ENCODE data around the gene SC5D. TPM values are rescaled to one million over a fixed set of nuclear protein-coding genes. Genes with fewer than 3 reads are reported as not detected.

Gene SC5D
- total RNA-seq, 2 experiments from 2014 or later: 87.7 to 92.7 TPM

GRCh38 chr11:121352251-121352891, 59.8 kb downstream of the SC5D start:
- H3K9me3 ChIP-seq (ENCODE audit: control insufficient read depth in 1 of 2, insufficient read depth in 1 of 2, low read length in 2 of 2): no peaks in the 10 kb centered on the region
- no peaks in the 10 kb centered on the region for H3K36me3 Mint-ChIP-seq (ENCODE audit: low read depth)
- no peak overlapping the region for H3K27ac Mint-ChIP-seq
- peaks cover 4% of the 10 kb centered on the region for H3K4me1 Mint-ChIP-seq (ENCODE audit: low read depth)
- intact Hi-C loops (cut with DNase I, micrococcal nuclease): no loop called here
- H3K4me3 Mint-ChIP-seq: no peak overlapping the region
- ChIA-PET CTCF (no interaction called here), POLR2A (interaction anchor here (0.9 kb wide), 1 partner anchor 99 kb away, joined by 3 read pairs; no protein-coding TSS in a partner anchor)
- no peaks in the 10 kb centered on the region for H3K27me3 Mint-ChIP-seq
- ATAC-seq (ENCODE audit: poor library complexity) (no peak), DNase-seq (no peak)
- H3K27me3 ChIP-seq (ENCODE audit: control insufficient read depth in 1 of 2, insufficient read depth in 2 of 2, low read length in 2 of 2): no peaks in the 10 kb centered on the region
- no peaks in the 10 kb centered on the region for H3K4me1 ChIP-seq (ENCODE audit: insufficient read depth, low read length)
- no peaks in the 10 kb centered on the region for H3K9me3 Mint-ChIP-seq
- no peaks in the 10 kb centered on the region for H3K36me3 ChIP-seq (ENCODE audit: insufficient read depth, low read length)
- H3K4me3 ChIP-seq (ENCODE audit: low read length): no peak overlapping the region
- no peak overlapping the region for H3K27ac ChIP-seq (ENCODE audit: low read depth in 1 of 2, low read length in 2 of 2)
- TF ChIP-seq, protein P1, sequence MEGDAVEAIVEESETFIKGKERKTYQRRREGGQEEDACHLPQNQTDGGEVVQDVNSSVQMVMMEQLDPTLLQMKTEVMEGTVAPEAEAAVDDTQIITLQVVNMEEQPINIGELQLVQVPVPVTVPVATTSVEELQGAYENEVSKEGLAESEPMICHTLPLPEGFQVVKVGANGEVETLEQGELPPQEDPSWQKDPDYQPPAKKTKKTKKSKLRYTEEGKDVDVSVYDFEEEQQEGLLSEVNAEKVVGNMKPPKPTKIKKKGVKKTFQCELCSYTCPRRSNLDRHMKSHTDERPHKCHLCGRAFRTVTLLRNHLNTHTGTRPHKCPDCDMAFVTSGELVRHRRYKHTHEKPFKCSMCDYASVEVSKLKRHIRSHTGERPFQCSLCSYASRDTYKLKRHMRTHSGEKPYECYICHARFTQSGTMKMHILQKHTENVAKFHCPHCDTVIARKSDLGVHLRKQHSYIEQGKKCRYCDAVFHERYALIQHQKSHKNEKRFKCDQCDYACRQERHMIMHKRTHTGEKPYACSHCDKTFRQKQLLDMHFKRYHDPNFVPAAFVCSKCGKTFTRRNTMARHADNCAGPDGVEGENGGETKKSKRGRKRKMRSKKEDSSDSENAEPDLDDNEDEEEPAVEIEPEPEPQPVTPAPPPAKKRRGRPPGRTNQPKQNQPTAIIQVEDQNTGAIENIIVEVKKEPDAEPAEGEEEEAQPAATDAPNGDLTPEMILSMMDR (IDR thresholded peaks at IDR 0.05): no peak

DNA sequence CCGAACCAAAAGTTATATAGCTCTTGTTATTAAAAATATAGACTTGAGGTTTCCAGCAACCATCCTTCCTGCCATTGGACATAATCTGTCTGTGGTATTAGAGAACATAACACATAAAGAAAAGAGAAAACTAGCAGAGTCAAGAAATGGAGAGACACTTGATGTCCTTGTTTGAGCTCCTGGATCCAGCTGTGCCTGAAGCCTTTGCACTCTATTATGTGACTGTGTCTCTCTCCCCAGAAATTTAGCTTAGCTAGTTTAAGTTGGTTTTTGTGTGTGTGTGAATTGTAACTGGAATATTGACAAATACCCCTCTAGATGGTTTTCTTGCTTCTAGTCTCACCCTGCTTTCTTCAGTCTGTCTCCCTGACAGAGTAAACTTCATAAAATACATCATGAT, 61.6 kb downstream of the SC5D start:
- H3K27ac Mint-ChIP-seq: no peak overlapping the region
- ATAC-seq (ENCODE audit: poor library complexity): no peak
- CTCF ChIA-PET: no interaction called here

DNA sequence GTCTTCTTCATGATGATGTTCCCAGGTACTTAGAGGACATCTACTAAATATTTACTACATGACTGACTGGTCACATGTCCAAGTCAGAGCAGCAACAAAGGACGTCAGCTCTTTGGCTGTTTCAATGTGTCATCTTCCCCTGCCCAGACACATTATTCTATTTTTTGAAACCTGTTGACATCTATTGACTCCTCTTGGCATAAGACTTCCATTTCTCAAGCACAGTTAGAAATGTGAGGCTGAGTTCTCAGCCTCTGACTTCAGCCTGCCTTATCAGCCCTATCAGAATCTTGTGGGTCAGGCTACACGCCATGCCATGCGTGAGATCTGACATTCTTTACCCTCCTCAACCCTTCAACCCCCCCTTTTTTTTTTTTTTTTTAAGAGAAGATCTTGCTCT, 63.8 kb downstream of the SC5D start:
- H3K9me3 Mint-ChIP-seq: no peaks in the 10 kb centered on the region
- TF ChIP-seq, protein P1 (IDR thresholded peaks at IDR 0.05): no peak
- CTCF ChIA-PET: no interaction called here
- Histone ChIP-seq H3K36me3 (ENCODE audit: insufficient read depth, low read length) (no peaks in the 10 kb centered on the region), H3K9me3 (ENCODE audit: control insufficient read depth in 1 of 2, insufficient read depth in 1 of 2, low read length in 2 of 2) (no peaks in the 10 kb centered on the region), H3K4me1 (ENCODE audit: insufficient read depth, low read length) (no peaks in the 10 kb centered on the region), H3K4me3 (ENCODE audit: low read length) (no peak overlapping the region), H3K27me3 (ENCODE audit: control insufficient read depth in 1 of 2, insufficient read depth in 2 of 2, low read length in 2 of 2) (no peaks in the 10 kb centered on the region), H3K27ac (ENCODE audit: low read depth in 1 of 2, low read length in 2 of 2) (no peak overlapping the region)
- no peak for ATAC-seq (ENCODE audit: poor library complexity)
- no peak overlapping the region for H3K4me3 Mint-ChIP-seq
- H3K36me3 Mint-ChIP-seq (ENCODE audit: low read depth): no peaks in the 10 kb centered on the region
- H3K27ac Mint-ChIP-seq: no peak overlapping the region
- H3K27me3 Mint-ChIP-seq: no peaks in the 10 kb centered on the region
- POLR2A ChIA-PET: interaction anchor here (0.7 to 2.3 kb wide), 2 partner anchors 11 to 23 kb away, joined by 3 to 10 read pairs; no protein-coding TSS in a partner anchor
- H3K4me1 Mint-ChIP-seq (ENCODE audit: low read depth): peaks cover 4% of the 10 kb centered on the region
- intact Hi-C loops (cut with DNase I, micrococcal nuclease): no loop called here
- DNase-seq: no peak

More for the DNA sequence above, 61.6 kb downstream of the SC5D start:
- no peaks in the 10 kb centered on the region for H3K9me3 Mint-ChIP-seq
- Histone ChIP-seq H3K36me3 (ENCODE audit: insufficient read depth, low read length) (no peaks in the 10 kb centered on the region), H3K9me3 (ENCODE audit: control insufficient read depth in 1 of 2, insufficient read depth in 1 of 2, low read length in 2 of 2) (no peaks in the 10 kb centered on the region), H3K27me3 (ENCODE audit: control insufficient read depth in 1 of 2, insufficient read depth in 2 of 2, low read length in 2 of 2) (no peaks in the 10 kb centered on the region), H3K4me1 (ENCODE audit: insufficient read depth, low read length) (no peaks in the 10 kb centered on the region), H3K4me3 (ENCODE audit: low read length) (no peak overlapping the region), H3K27ac (ENCODE audit: low read depth in 1 of 2, low read length in 2 of 2) (no peak overlapping the region)
- POLR2A ChIA-PET: interaction anchor here (2.3 kb wide), 1 partner anchor 13 kb away, joined by 10 read pairs; no protein-coding TSS in a partner anchor
- peaks cover 4% of the 10 kb centered on the region for H3K4me1 Mint-ChIP-seq (ENCODE audit: low read depth)
- no peaks in the 10 kb centered on the region for H3K27me3 Mint-ChIP-seq
- no peak for DNase-seq
- H3K36me3 Mint-ChIP-seq (ENCODE audit: low read depth): no peaks in the 10 kb centered on the region
- H3K4me3 Mint-ChIP-seq: no peak overlapping the region
- intact Hi-C loops (cut with DNase I, micrococcal nuclease): no loop called here
- TF ChIP-seq, protein P1 (IDR thresholded peaks at IDR 0.05): no peak

Other genes with a start within 250 kb of the SC5D start
- gene TECTA, start 191.5 kb upstream of the SC5D start, total RNA-seq: under 1 TPM; 0.22 to 0.42 TPM
- 100 to 1,000 TPM; 235 to 241 TPM for gene SORL1, start 159.5 kb downstream of the SC5D start, total RNA-seq

Measured in CD4-positive, alpha-beta T cell (primary cell).